ENCODE results near the gene UBE2F.
"Not testable (repeated sequence)": the region's sequence is repeated elsewhere in the genome, so short reads cannot be mapped to it uniquely, and the experiment has no call there.

Gene UBE2F

GRCh38 chr2:237980751-237981150 is 13.9 kb downstream of the UBE2F start:
- no peak for DNase-seq

GRCh38 chr2:237981621-237982020 is 14.8 kb downstream of the UBE2F start:
- DNase-seq, result not testable (repeated sequence)

DNA sequence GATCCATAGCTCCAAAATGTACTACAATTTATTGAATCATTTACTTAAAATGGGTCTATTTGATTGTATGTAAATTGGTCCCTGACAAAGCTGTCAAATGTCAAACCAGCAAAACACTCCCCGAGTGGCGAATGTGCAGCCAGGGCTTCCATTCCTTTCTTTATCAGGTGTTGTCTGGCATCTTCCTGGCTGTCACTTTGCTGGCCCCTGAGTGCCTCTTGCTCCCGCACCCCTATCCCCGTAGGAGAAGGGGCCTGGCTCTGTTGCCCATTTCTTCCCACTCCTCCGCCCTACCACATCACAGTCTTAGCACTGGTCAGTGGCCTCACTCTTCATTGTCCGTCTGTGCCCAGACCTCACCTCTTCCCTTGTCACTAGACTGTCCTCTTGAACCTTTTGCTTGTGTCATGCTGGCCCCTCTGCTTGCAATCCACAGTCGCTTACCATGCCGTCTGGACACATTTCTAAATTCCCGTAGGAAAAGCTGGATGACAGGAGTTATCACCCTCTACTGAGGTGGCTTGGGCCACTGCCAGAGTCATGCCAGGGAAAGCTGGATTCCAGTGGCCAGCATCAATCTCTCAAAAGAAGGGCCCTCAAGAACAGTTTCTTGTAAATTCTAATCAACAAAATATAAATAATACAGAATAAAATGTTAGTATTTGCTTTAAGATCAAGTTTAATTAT is 15.4 kb downstream of the UBE2F start:
- no peak for DNase-seq

DNA sequence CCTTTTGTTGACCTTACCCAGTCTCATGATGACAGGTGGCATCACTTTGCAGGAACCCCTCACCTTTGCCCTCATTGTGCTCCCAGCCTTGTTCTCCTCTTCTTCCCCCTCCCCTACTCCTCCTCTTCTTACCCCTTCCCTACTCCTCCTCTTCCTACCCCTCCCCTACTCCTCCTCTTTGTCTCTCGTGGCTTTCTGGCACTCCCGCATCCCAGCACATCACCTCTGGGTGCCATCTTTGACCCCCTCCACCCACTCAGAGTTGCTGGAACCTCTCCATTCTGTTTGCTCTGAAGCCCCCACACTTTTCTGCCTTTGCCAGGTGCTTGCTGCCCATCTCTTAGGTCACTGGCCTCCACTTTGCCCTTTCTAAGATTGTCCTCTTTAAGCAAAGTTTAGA is 17.1 kb downstream of the UBE2F start:
- no peak for DNase-seq

GRCh38 chr2:237987268-237987667 is 20.5 kb downstream of the UBE2F start:
- DNase-seq, result no peak

DNA sequence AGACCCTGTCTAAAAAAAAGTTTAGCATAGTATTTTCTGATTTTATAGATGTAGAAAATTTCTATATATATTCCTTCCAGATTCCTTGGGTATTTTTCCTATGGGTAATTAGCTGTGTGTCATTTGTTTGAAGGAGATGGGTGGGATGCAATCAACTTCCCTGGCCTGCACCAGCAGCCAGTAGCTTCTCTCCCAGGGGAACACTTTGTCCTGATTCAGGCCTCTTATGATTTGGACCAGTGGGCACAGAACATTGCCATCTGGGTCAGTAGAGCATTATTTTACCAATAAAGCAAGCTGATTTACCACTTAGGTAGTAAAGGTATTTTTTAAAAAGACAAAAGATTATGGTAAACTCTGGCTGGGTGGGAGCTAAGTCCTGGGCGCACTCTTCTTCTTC is 26.9 kb downstream of the UBE2F start:
- DNase-seq, result no peak

DNA sequence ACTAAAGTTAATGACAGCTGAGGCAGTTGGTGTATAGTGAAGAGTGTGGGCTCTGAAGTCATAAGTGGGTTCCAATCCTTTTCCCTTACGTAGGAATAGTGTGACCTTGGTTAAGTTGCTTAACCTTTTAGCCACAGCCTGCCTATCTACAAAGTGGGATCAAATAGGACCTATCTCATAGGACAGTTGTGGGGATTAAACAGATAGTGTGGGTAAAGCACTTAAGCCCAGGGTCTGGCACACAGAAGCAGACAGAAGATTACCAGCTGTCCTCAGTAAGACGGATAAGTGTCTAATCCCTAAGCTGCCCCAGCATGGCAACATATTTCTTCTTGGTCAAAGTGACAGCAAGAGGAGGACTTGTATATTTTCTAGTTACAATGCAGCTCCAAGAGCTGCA is 28.2 kb downstream of the UBE2F start:
- DNase-seq, result no peak

- no peak for DNase-seq
Observed at GRCh38 chr2:237996021-237996593, 29.3 kb downstream of the UBE2F start.

- no peak for DNase-seq
Observed at GRCh38 chr2:237997521-237997920, 30.7 kb downstream of the UBE2F start.

GRCh38 chr2:237998530-237998929 is 31.7 kb downstream of the UBE2F start:
- peak; percentile 53 for DNase-seq

GRCh38 chr2:238003234-238004031 is 36.6 kb downstream of the UBE2F start:
- no peak for DNase-seq

- no peak for DNase-seq
Observed at GRCh38 chr2:238004077-238004830, 37.4 kb downstream of the UBE2F start.

- no peak for DNase-seq
Observed at GRCh38 chr2:238005528-238005927, 38.7 kb downstream of the UBE2F start.

DNA sequence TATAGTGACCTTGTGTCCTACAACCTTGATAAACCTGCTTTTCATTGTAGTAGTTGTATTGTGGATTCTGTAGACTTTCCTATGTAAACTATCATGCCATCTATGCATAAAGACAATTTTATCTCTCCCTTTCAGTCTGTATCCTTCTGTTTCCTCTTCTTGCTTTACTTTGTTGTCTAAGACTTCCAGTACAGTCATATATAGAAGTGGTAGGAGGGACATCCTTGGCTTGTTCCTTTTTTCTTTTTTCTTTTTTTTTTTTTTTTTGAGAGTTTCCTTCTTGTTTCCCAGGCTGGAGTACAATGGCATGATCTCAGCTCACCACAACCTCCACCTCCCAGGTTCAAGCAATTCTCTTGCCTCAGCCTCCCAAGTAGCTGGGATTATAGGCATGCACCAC is 39.7 kb downstream of the UBE2F start:
- DNase-seq, result peak; percentile 59

- no peak for DNase-seq
Observed at GRCh38 chr2:238007924-238008323, 41.1 kb downstream of the UBE2F start.

GRCh38 chr2:238009563-238009962 is 42.7 kb downstream of the UBE2F start:
- peak; percentile 24 for DNase-seq

DNA sequence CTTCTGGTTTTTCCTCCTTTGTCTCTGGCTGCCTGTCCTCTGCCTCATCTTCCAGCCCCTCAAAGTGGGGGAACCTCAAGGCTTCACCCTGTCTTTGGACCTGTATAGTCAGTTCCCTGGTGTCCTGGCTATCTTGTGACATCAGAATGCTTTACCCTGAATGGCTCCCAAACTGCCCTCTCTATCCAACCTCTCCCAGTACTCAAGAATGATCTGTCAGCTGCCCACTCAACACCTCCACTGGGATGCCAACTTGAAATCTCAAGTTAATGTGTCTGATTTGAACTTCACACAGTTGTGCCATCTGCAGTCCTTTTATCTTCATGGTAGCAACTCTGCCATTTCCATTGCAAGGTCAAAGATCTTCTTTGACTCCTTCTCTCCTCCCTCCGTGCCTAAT is 43.8 kb downstream of the UBE2F start:
- no peak for DNase-seq

DNA sequence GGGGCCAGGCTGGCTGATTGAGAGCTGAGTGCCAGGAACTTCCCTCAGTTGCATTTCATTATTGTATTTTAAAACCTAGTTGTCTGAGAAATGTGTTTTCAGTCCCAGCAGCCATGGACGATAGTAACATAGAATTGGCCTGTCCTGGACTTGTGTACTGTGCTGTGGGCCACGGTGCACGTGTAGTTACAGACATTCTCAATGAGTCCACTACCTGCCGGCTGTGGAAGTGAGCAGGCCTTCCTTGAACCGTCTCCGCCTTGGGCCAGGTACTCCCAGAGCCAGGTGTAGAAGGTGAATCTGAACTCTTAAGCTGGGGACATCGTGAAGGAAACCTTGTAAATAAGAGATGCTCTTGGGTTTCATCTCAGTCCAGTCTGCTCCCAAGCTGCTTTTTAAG is 47.0 kb downstream of the UBE2F start:
- no peak for DNase-seq

DNA sequence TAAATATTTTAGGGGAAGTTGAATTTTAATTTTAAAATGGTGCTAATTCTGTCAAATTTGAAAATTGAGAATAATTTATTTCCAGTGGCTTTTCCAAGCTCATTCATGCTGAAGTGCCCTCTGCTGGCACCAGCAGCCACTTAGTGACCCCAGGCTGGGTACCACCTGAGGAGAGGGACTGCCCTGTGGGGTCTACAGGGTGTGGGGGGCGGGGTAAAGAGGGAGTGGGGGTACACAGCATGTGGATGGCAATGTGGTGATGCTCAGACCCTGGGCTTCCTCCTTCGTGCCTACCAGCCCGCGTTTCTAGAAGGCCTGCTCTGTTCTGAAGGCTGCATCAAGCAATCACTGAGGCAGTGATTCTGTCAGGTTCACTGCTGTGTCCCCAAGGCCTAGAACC is 48.9 kb downstream of the UBE2F start:
- no peak for DNase-seq

DNA sequence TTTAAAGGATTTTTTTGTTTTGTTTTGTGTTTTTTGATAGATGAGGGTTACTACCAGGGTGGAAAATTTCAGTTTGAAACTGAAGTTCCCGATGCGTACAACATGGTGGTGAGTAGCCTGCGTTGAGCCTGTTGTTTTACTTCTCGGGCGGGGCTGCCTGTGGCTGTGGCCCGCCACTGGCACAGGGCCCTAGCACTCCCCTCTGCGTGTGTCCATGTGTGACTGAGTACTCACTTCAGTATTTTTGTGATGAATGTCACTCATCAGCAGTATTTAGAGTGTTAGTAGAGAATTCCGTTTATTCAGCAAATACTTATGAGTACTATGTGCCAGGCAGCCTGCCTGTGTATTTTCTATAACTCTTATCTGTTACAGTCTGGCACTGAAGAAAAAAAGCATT is 49.7 kb downstream of the UBE2F start:
- DNase-seq, result no peak

DNA sequence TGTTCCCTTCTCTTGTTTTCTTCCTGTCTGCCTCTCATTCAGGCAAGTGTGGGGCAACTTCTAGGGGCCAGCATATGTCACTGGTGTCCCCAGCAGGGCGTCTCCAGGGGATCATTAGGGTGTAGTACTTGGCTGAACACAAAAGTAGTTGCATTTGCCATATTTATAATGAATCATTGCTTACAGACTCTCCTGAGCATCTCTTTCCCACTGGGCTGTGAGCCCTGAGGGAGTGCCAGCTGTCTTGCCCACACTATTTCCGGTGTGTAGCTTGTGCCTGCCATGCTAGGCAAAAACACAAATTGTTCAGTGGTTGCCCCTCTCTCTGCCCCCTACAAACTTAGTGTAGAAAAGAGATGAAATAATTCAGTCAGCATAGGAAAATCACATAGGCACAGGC is 53.1 kb downstream of the UBE2F start:
- DNase-seq, result no peak

DNA sequence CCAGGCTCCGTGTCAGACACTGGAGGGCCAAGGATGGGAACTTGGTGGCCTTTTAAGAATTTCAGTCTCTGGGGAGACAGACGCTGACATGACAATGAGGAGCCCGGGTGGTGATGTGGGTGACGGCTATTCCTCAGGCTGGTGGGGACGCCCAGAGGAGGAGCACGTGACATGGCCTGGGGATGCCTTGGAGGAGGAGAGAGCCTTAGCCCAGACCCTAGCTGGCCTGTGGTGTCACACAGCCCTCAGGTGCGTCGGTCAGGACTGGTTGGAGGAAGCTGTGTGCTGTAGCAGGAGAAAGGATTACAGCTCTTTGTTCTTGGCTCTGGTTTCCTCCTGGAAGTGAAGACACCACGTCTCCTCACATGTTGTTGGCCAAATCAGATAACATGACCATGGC is 54.0 kb downstream of the UBE2F start:
- no peak for DNase-seq

GRCh38 chr2:238021327-238021726 is 54.5 kb downstream of the UBE2F start:
- DNase-seq, result no peak

Data from inflammatory macrophage treated with lipopolysaccharide for 4 hours (primary cell).